Transverse colon (tissue), 4 donors: ENCODE results near the gene MIEF1. TPM values are rescaled to one million over a fixed set of nuclear protein-coding genes. Genes with fewer than 3 reads are reported as not detected.

Source experiments
- DNase-seq: peaks from one replicate; pipeline ENCODE4 v3.0.0-alpha.2; 2019
- H3K27ac ChIP-seq, 4 donors: fragments of 200-600 bp; sonication (generic); 2 replicates each; pipeline ENCODE4 v1.5.1; 2016 to 2018; ENCODE audit warnings: inconsistent platforms in 4 of 4
- H3K27me3 ChIP-seq: fragments of 200-600 bp; sonication (generic); 2 replicates; pipeline ENCODE4 v1.5.1; 2017; ENCODE audit warnings: inconsistent platforms
- H3K36me3 ChIP-seq, 4 donors: fragments of 200-600 bp; sonication (generic); 2 replicates each; pipeline ENCODE4 v1.5.1; 2017 to 2019; ENCODE audit warnings: inconsistent platforms in 4 of 4
- H3K4me1 ChIP-seq, 4 donors: fragments of 200-600 bp; sonication (generic); 2 replicates each; pipeline ENCODE4 v1.5.1; 2017 to 2020; ENCODE audit warnings: inconsistent platforms in 4 of 4
- H3K4me3 ChIP-seq, 4 donors: fragments of 200-600 bp; sonication (generic); 1 replicate in 1 of 4; 2 replicates in 3 of 4; pipeline versions ENCODE4 v1.5.1 to v1.6.1; 2017 to 2019; ENCODE audit warnings: inconsistent platforms in 4 of 4
- H3K9me3 ChIP-seq, 2 donors: fragments of 200-600 bp; sonication (generic); 2 replicates each; pipeline ENCODE4 v1.5.1; 2017 to 2019; ENCODE audit warnings: inconsistent platforms in 2 of 2
- EP300 ChIP-seq: sonication (generic); formaldehyde crosslinking; IDR thresholded peaks from one replicate; pipeline ENCODE4 v1.6.1; 2017; ENCODE audit warnings: antibody characterized with exemption, low read depth
- POLR2A ChIP-seq: fragments of 450-650 bp; IDR thresholded peaks from one replicate; pipeline ENCODE4 v1.6.1; 2016; ENCODE audit warnings: antibody characterized with exemption, mild to moderate bottlenecking, moderate library complexity
- POLR2AphosphoS5 ChIP-seq, 3 donors: sonication (generic); formaldehyde crosslinking; IDR thresholded peaks; one replicate each; pipeline ENCODE4 v1.6.1; 2016; ENCODE audit warnings: antibody characterized with exemption in 3 of 3
- WGBS, 2 donors: methylation state at CpG; one replicate each; pipeline ENCODE4 v1.1.5; 2018; ENCODE audit warnings: low coverage in 1 of 2; 5-methylcytosine and 5-hydroxymethylcytosine counted together
- in situ Hi-C, 4 donors: fragments of 200-750 bp; cut with MboI; loops; one replicate each; pipeline versions ENCODE4 v1.15.0 to v1.15.1; 2017; ENCODE audit warnings: low sequenced_read_pairs in 3 of 4, low pct_ligation_motif_present in 1 of 4, low pct_unique_long_range_greater_than_20kb in 1 of 4
- intact Hi-C: fragments of 100-400 bp; cut with DNase I; formaldehyde crosslinking; loops from one replicate; pipeline ENCODE4 v1.15.1; 2023; ENCODE audit warnings: low total_unique reads
- total RNA-seq, 4 donors: library from RNA; depleted of rRNA; stranded (reverse); fragments of >200 nt; gene quantifications; one replicate each; pipeline ENCODE4 v1.1.0, GENCODE V29; 2016
- TF ChIP-seq, protein P1 (sequence below), 5 experiments: fragments of 200-600 bp in 3 of 5; fragments of 450-650 bp in 2 of 5; sonication (generic) in 3 of 5; IDR thresholded peaks; 1 replicate in 2 of 5; 2 replicates in 3 of 5; pipeline ENCODE4 v1.5.1; 2016 to 2017; ENCODE audit warnings: antibody characterized with exemption in 5 of 5, inconsistent platforms in 3 of 5, mild to moderate bottlenecking in 2 of 5, moderate library complexity in 1 of 5

The MIEF1 gene
- total RNA-seq, 4 donors from 2014 or later: 11.5 to 31.0 (median 25.6) TPM

DNA sequence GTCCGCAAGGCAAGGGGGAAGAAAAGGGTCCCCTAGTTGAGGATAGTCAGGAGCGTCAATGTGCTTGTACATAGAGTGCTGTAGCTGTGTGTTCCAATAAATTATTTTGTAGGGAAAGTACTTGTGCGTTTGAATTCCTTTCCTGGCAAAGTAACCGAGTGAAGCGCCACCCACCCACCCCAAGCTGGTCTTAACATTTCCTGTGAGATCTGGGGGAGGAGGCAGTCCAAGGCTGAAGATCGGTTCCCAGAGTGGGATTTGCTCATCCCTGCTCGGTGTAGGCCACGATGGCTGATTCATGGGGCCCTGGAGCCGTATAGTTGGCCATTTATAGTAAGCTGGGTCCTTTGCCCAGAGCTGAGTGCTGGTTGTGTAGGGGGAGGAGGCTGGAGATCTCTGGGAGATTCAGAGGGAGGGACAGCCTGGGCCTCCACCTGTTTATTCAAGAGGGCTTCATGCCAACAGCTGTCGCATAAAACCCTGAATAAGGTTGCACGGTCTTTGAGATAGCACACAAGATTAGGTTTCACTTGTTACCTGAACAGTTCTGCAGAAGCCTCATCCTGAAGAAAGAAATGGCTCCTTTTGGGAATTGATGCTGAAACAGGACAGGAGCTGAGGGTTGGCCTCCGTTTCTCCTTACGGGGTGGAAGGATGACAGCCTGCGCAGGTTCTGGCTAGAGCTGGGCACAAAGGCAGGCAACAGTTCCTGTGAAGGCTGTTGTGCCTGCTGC lies 20.6 kb downstream of the MIEF1 start:
- TF ChIP-seq POLR2A: peak; percentile 49
- TF ChIP-seq EP300: no peak
- TF ChIP-seq, protein P1, sequence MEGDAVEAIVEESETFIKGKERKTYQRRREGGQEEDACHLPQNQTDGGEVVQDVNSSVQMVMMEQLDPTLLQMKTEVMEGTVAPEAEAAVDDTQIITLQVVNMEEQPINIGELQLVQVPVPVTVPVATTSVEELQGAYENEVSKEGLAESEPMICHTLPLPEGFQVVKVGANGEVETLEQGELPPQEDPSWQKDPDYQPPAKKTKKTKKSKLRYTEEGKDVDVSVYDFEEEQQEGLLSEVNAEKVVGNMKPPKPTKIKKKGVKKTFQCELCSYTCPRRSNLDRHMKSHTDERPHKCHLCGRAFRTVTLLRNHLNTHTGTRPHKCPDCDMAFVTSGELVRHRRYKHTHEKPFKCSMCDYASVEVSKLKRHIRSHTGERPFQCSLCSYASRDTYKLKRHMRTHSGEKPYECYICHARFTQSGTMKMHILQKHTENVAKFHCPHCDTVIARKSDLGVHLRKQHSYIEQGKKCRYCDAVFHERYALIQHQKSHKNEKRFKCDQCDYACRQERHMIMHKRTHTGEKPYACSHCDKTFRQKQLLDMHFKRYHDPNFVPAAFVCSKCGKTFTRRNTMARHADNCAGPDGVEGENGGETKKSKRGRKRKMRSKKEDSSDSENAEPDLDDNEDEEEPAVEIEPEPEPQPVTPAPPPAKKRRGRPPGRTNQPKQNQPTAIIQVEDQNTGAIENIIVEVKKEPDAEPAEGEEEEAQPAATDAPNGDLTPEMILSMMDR (IDR thresholded peaks at IDR 0.05): no peak
- peak; percentile 31 to 54 (median 53) for TF ChIP-seq POLR2AphosphoS5 (IDR thresholded peaks at IDR 0.05)
- Histone ChIP-seq H3K36me3 (peaks cover 0 to 14% (median 9%) of the 10 kb centered on the region in 4 donors), H3K27me3 (no peaks in the 10 kb centered on the region), H3K9me3 (no peaks in the 10 kb centered on the region), H3K4me3 (peak overlapping the region; percentile 93 to 96 (median 94)), H3K27ac (peak overlapping the region; percentile 96 to 100 (median 100)), H3K4me1 (peaks cover 29 to 62% (median 53%) of the 10 kb centered on the region in 4 donors)
- in situ Hi-C loops: no loop called here
- peak; percentile 69 for DNase-seq
- intact Hi-C loops: loop anchor here (10.0 kb wide), 1 partner anchor 348 kb away; no protein-coding TSS in a partner anchor
- WGBS, 2 donors: 7 to 9% methylated on average over 4 to 14 of the region's 14 CpGs

DNA sequence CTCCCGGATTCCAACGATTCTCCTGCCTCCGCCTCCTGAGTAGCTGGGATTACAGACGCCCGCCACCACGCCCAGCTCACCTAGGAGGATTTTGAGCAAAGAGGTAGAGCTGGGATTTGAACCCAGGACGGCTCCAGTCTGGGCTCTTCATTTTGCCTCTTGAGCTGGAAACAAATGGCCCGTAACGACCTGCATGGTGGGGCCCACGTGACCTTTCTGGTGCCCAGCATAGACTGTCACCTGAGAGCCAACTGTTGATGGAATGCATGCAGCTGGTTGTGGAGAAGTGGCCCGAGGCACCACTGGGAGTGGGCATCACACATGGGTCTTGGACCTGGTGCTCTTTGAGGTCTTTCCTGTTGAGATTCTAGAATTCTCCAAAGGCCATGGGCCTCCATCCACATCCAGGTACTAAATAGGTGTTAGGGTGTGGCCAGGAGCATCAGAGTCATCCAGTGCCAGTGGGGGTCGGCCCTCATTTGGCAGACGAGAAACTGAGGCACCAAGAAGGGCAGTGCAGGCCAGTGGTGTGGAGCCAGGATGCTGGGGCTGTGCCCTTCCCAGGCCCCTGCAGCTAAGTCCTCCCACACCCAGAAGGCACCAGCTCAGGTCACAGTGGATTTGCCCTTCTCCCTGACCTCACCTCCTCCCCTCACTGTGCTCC lies 22.1 kb downstream of the MIEF1 start:
- peaks cover 0 to 14% (median 9%) of the 10 kb centered on the region in 4 donors for H3K36me3 ChIP-seq
- 66% methylated on average over 6 of the region's 13 CpGs; no CpG with 5 or more reads in 1 of the 2 donors for WGBS, 2 donors
- peaks cover 38 to 64% (median 59%) of the 10 kb centered on the region in 4 donors for H3K4me1 ChIP-seq
- no peak for DNase-seq
- no peak for TF ChIP-seq EP300
- no peak for TF ChIP-seq POLR2AphosphoS5 (IDR thresholded peaks at IDR 0.05)
- peak overlapping the region in 1 of 4 donors; percentile 93 for H3K4me3 ChIP-seq
- H3K9me3 ChIP-seq: no peaks in the 10 kb centered on the region
- in situ Hi-C loops (no loop called here), intact Hi-C loops (loop anchor here (10.0 kb wide), 1 partner anchor 349 kb away; no protein-coding TSS in a partner anchor)
- H3K27me3 ChIP-seq: no peaks in the 10 kb centered on the region
- peak overlapping the region; percentile 96 to 100 (median 100) for H3K27ac ChIP-seq

DNA sequence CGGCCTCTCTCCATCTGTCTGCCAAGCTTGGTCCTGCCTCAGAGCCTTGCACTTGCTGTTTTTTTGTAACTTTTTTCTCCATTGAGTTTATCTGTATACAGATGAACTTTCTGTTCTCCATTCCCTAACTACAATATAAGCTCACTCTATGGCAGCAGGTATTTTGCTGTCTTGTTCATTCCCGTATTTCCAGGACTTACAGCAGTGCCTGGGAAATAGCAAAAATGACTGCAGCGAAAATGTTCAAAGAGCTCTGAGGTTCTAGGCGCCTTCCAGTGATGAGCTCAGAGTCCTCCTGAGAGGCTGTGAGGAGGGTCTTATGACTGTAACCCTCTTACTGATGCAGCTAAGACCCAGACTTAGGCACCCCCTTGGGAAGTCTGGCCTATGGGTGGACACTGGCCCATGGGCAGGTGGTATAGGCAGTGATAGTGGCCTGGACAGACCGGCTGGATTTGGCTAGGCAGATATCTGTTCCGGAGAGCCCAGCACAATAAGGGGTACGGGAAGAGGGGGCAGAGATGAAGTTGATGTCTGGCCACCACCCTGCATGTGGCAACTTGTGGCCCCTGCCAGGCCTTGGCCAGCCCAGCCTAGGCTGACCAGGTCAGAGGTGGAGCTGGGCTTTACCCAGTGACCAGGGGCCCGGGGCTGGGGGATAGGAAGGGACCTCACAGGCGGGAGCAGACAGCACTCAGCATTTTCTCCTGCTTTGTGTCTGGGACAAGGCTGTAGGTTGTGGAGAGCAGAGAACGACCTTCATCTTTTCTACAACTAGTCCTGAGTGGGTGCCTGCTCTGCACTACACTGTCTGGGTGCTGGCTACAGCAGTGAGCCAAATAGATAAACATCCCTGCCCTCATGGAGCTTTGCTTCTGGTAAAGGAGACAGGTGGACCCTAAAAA lies 22.9 kb downstream of the MIEF1 start:
- intact Hi-C loops (loop anchor here (10.0 kb wide), 1 partner anchor 350 kb away; no protein-coding TSS in a partner anchor), in situ Hi-C loops (loop anchor here in 3 of 4 donors (25.0 kb wide), 2 partner anchors 363 to 837 kb away; partner anchors contain the start of genes SGSM3 (in 3 of the 3) and CBX7 (in 1 of the 3))
- Histone ChIP-seq H3K9me3 (no peaks in the 10 kb centered on the region), H3K4me1 (peaks cover 45 to 70% (median 65%) of the 10 kb centered on the region in 4 donors), H3K27ac (peak overlapping the region; percentile 96 to 100 (median 100)), H3K36me3 (peaks cover 0 to 14% (median 9%) of the 10 kb centered on the region in 4 donors), H3K4me3 (no peak overlapping the region), H3K27me3 (no peaks in the 10 kb centered on the region)
- 62 to 87% methylated on average over 2 to 10 of the region's 10 CpGs for WGBS, 2 donors
- TF ChIP-seq, protein P1 (IDR thresholded peaks at IDR 0.05): no peak
- TF ChIP-seq EP300: no peak
- TF ChIP-seq POLR2A: no peak
- no peak for TF ChIP-seq POLR2AphosphoS5 (IDR thresholded peaks at IDR 0.05)
- DNase-seq: no peak

DNA sequence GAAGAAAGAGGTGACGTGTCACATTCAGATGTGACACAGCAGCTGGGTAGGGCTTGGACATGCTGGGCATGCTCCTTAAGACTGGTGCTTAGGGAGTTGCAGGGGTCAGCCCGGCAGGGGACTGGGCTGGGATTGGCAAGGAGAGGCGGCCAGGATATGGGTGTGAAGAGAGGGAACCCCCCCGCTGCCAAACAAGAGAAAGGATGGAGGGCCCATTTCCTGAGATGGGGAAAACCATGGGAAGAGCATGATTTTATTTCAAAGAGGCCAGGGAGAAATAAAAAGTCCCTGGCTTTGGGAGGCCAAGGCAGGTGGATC lies 23.5 kb downstream of the MIEF1 start:
- Histone ChIP-seq H3K4me3 (no peak overlapping the region), H3K27me3 (no peaks in the 10 kb centered on the region), H3K9me3 (no peaks in the 10 kb centered on the region), H3K36me3 (peaks cover 0 to 14% (median 9%) of the 10 kb centered on the region in 4 donors), H3K27ac (peak overlapping the region in 3 of 4 donors; percentile 96 to 100 (median 97)), H3K4me1 (peaks cover 45 to 76% (median 70%) of the 10 kb centered on the region in 4 donors)
- in situ Hi-C loops (loop anchor here in 3 of 4 donors (25.0 kb wide), 2 partner anchors 363 to 837 kb away; partner anchors contain the start of genes SGSM3 (in 3 of the 3) and CBX7 (in 1 of the 3)), intact Hi-C loops (loop anchor here (10.0 kb wide), 1 partner anchor 351 kb away; no protein-coding TSS in a partner anchor)
- TF ChIP-seq EP300 (no peak), POLR2A (no peak), POLR2AphosphoS5 (IDR thresholded peaks at IDR 0.05) (no peak)
- TF ChIP-seq, protein P1 (IDR thresholded peaks at IDR 0.05): no peak
- no peak for DNase-seq
- 73 to 83% methylated on average over 3 to 4 of the region's 4 CpGs for WGBS, 2 donors
